ENCODE results near the gene CIDEB.

GRCh38 chr14:24260780-24261157 lies 47.0 kb downstream of the CIDEB start:
- TF ChIP-seq, protein P1, sequence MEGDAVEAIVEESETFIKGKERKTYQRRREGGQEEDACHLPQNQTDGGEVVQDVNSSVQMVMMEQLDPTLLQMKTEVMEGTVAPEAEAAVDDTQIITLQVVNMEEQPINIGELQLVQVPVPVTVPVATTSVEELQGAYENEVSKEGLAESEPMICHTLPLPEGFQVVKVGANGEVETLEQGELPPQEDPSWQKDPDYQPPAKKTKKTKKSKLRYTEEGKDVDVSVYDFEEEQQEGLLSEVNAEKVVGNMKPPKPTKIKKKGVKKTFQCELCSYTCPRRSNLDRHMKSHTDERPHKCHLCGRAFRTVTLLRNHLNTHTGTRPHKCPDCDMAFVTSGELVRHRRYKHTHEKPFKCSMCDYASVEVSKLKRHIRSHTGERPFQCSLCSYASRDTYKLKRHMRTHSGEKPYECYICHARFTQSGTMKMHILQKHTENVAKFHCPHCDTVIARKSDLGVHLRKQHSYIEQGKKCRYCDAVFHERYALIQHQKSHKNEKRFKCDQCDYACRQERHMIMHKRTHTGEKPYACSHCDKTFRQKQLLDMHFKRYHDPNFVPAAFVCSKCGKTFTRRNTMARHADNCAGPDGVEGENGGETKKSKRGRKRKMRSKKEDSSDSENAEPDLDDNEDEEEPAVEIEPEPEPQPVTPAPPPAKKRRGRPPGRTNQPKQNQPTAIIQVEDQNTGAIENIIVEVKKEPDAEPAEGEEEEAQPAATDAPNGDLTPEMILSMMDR (IDR thresholded peaks at IDR 0.05): no peak
- TF ChIP-seq POLR2AphosphoS5 (IDR thresholded peaks at IDR 0.05) (no peak), EP300 (IDR thresholded peaks at IDR 0.05; ENCODE audit: low read depth) (no peak), POLR2A (IDR thresholded peaks at IDR 0.05) (no peak)
